Mesenchymal stem cell (in vitro differentiated cells and primary cell): Measurements from ENCODE around the gene SPTA1.

Source experiments
- DNase-seq: peaks from one replicate; pipeline ENCODE4 v3.0.0-alpha.2; 2013
- H2AFZ ChIP-seq: one replicate; pipeline ENCODE4 v1.6.1; 2013; ENCODE audit warnings: low read depth, mild to moderate bottlenecking, control low read depth, inconsistent platforms, low read length, moderate library complexity
- H2AK5ac ChIP-seq: 2 replicates; pipeline ENCODE4 v1.6.1; 2013; ENCODE audit warnings: low read length, moderate library complexity, mild to moderate bottlenecking, inconsistent platforms; ENCODE audit not compliant: severe bottlenecking
- H2BK120ac ChIP-seq: one replicate; pipeline ENCODE4 v1.6.1; 2013; ENCODE audit warnings: low read depth, mild to moderate bottlenecking, inconsistent platforms, low read length, moderate library complexity
- H2BK12ac ChIP-seq, 2 experiments: one replicate each; pipeline ENCODE4 v1.6.1; 2013; ENCODE audit warnings: inconsistent platforms in 2 of 2, low read length in 2 of 2, mild to moderate bottlenecking in 2 of 2, moderate library complexity in 2 of 2, control low read depth in 1 of 2
- H2BK15ac ChIP-seq: one replicate; pipeline ENCODE4 v1.6.1; 2013; ENCODE audit warnings: mild to moderate bottlenecking, low read depth, inconsistent platforms; ENCODE audit not compliant: poor library complexity, severe bottlenecking
- H2BK5ac ChIP-seq: 2 replicates; pipeline ENCODE4 v1.6.1; 2013; ENCODE audit warnings: low read depth, mild to moderate bottlenecking, low read length, control low read depth, inconsistent platforms; ENCODE audit not compliant: poor library complexity, severe bottlenecking
- H3K14ac ChIP-seq, 2 experiments: one replicate each; pipeline ENCODE4 v1.6.1; 2013; ENCODE audit warnings: inconsistent platforms in 2 of 2, low read length in 2 of 2, control low read depth in 1 of 2, mild to moderate bottlenecking in 1 of 2, moderate library complexity in 1 of 2
- H3K18ac ChIP-seq, 2 experiments: one replicate each; pipeline ENCODE4 v1.6.1; 2013; ENCODE audit warnings: inconsistent platforms in 2 of 2, low read length in 2 of 2, control low read depth in 1 of 2, low read depth in 1 of 2, mild to moderate bottlenecking in 1 of 2
- H3K23ac ChIP-seq, 2 experiments: one replicate each; pipeline ENCODE4 v1.6.1; 2013; ENCODE audit warnings: inconsistent platforms in 2 of 2, low read length in 2 of 2, mild to moderate bottlenecking in 2 of 2, moderate library complexity in 2 of 2, control low read depth in 1 of 2
- H3K27ac ChIP-seq: 2 replicates; pipeline ENCODE4 v1.5.1; 2013; ENCODE audit warnings: mild to moderate bottlenecking, moderate library complexity, low read length, control low read depth, inconsistent platforms; ENCODE audit not compliant: poor library complexity, severe bottlenecking
- H3K27me3 ChIP-seq, 2 experiments: 2 replicates each; pipeline versions ENCODE4 v1.6.1 to v1.7.0; 2013; ENCODE audit warnings: low read length in 2 of 2, mild to moderate bottlenecking in 2 of 2, moderate library complexity in 2 of 2, control low read depth in 1 of 2, inconsistent platforms in 1 of 2; ENCODE audit not compliant: control insufficient read depth in 1 of 2, insufficient read depth in 1 of 2
- H3K36me3 ChIP-seq, 2 experiments: 2 replicates each; pipeline versions ENCODE4 v1.6.1 to v1.7.0; 2013; ENCODE audit warnings: low read length in 2 of 2, control low read depth in 1 of 2, inconsistent platforms in 1 of 2, low read depth in 1 of 2, mild to moderate bottlenecking in 1 of 2; ENCODE audit not compliant: insufficient read depth in 2 of 2, control insufficient read depth in 1 of 2
- H3K4ac ChIP-seq, 2 experiments: one replicate each; pipeline ENCODE4 v1.6.1; 2013; ENCODE audit warnings: inconsistent platforms in 2 of 2, low read length in 2 of 2, mild to moderate bottlenecking in 2 of 2, moderate library complexity in 2 of 2, control low read depth in 1 of 2, low read depth in 1 of 2
- H3K4me1 ChIP-seq: 2 replicates; pipeline ENCODE4 v1.6.1; 2013; ENCODE audit warnings: low read depth, low read length, control low read depth; ENCODE audit not compliant: control insufficient read depth, insufficient read depth
- H3K4me2 ChIP-seq: 2 replicates; pipeline ENCODE4 v1.6.1; 2013; ENCODE audit warnings: low read length, mild to moderate bottlenecking, inconsistent platforms; ENCODE audit not compliant: poor library complexity, severe bottlenecking
- H3K4me3 ChIP-seq, 2 experiments: 2 replicates each; pipeline versions ENCODE4 v1.5.1 to v1.7.0; 2013; ENCODE audit warnings: low read length in 2 of 2, mild to moderate bottlenecking in 2 of 2, control low read depth in 1 of 2, low read depth in 1 of 2; ENCODE audit not compliant: insufficient read depth in 1 of 2
- H3K79me1 ChIP-seq: replicated peaks from 2 replicates; pipeline ENCODE4 v1.6.1; 2013; ENCODE audit warnings: mild to moderate bottlenecking, control low read depth, low read length, inconsistent platforms; ENCODE audit not compliant: poor library complexity, severe bottlenecking
- H3K9ac ChIP-seq: 2 replicates; pipeline ENCODE4 v1.7.0; 2013; ENCODE audit warnings: mild to moderate bottlenecking, low read length, moderate library complexity
- H3K9me3 ChIP-seq: 2 replicates; pipeline ENCODE4 v1.7.0; 2013; ENCODE audit warnings: mild to moderate bottlenecking, low read length; ENCODE audit not compliant: control insufficient read depth
- H4K8ac ChIP-seq: one replicate; pipeline ENCODE4 v1.6.1; 2013; ENCODE audit warnings: inconsistent platforms, mild to moderate bottlenecking, low read length, moderate library complexity
- H4K91ac ChIP-seq: one replicate; pipeline ENCODE4 v1.6.1; 2013; ENCODE audit warnings: mild to moderate bottlenecking, low read length, inconsistent platforms
- whole genome bisulfite sequencing: methylation state at CpG from one replicate; pipeline ENCODE4 v1.1.7; 2013; ENCODE audit warnings: mixed read lengths; 5-methylcytosine and 5-hydroxymethylcytosine counted together

The SPTA1 gene

DNA sequence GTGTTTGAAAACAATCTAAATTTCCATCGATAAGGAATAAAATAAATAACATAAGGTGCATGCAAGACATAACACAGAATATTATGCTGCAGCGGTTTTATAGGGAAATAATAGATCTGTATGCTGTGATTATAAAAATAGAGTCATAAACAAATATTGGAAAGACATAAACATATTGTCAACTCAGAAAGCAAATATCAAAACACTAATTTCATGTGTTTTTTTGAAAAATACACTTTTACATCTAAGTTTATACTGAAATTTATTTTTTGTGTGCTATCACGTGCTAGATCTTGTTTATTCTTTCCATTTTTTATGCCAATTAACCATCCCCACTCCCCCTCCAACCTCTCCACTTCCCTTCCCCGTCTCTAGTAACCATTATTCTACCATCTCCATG is 24.6 kb upstream of the SPTA1 start:
- no peak overlapping the region for H2BK12ac ChIP-seq
- 45% methylated on average over 2 of the region's 4 CpGs for WGBS

DNA sequence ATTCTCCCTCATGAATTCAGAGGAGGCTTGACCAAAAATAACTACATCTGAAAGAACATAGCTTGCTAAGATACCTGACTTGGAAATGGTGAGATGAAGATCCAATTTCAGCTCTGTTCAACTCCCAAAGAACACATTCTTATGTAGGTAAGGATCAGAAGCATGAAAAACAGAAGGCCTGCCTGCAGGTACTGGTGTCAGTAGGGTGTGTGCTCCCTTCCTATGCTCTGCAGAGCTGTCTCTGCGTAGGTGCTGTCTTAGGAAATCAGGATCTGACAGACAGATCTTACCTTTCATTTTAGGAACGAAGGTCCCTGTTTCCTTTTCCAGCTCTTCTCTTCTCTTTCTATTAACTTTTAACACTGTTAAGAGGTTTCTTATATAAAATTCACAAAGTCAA is 19.6 kb upstream of the SPTA1 start:
- Histone ChIP-seq H4K91ac (no peak overlapping the region), H3K9ac (no peak overlapping the region), H3K4ac (no peak overlapping the region), H3K4me1 (no peaks in the 10 kb centered on the region), H3K27ac (no peak overlapping the region), H3K4me2 (no peak overlapping the region), H3K4me3 (no peak overlapping the region), H2AK5ac (no peak overlapping the region), H3K23ac (no peak overlapping the region), H3K18ac (no peak overlapping the region), H3K79me1 (no peaks in the 10 kb centered on the region), H2AFZ (no peak overlapping the region), H3K9me3 (no peaks in the 10 kb centered on the region), H2BK12ac (no peak overlapping the region), H2BK120ac (no peak overlapping the region), H2BK15ac (no peak overlapping the region), H3K36me3 (no peaks in the 10 kb centered on the region), H3K27me3 (no peaks in the 10 kb centered on the region), H3K14ac (no peak overlapping the region), H4K8ac (no peak overlapping the region), H2BK5ac (no peak overlapping the region)
- no peak for DNase-seq
- no CpG with 5 or more reads among the region's 2 CpGs for WGBS

More for the DNA sequence above, 24.6 kb upstream of the SPTA1 start:
- no peak overlapping the region for H3K23ac ChIP-seq
- no peak overlapping the region for H3K9ac ChIP-seq
- H3K27ac ChIP-seq = no peak overlapping the region
- H3K4me1 ChIP-seq = no peaks in the 10 kb centered on the region
- H2BK5ac ChIP-seq = no peak overlapping the region
- H3K36me3 ChIP-seq = no peaks in the 10 kb centered on the region
- H3K79me1 ChIP-seq = no peaks in the 10 kb centered on the region
- H3K14ac ChIP-seq = no peak overlapping the region
- H2BK120ac ChIP-seq = no peak overlapping the region
- no peak overlapping the region for H2AK5ac ChIP-seq
- no peaks in the 10 kb centered on the region for H3K9me3 ChIP-seq
- H3K4ac ChIP-seq = no peak overlapping the region
- no peak overlapping the region for H4K8ac ChIP-seq
- H2AFZ ChIP-seq = no peak overlapping the region
- no peak overlapping the region for H3K18ac ChIP-seq
- H3K4me2 ChIP-seq = no peak overlapping the region
- H2BK15ac ChIP-seq = no peak overlapping the region
- no peak for DNase-seq
- H4K91ac ChIP-seq = no peak overlapping the region
- H3K4me3 ChIP-seq = no peak overlapping the region
- H3K27me3 ChIP-seq = no peaks in the 10 kb centered on the region

DNA sequence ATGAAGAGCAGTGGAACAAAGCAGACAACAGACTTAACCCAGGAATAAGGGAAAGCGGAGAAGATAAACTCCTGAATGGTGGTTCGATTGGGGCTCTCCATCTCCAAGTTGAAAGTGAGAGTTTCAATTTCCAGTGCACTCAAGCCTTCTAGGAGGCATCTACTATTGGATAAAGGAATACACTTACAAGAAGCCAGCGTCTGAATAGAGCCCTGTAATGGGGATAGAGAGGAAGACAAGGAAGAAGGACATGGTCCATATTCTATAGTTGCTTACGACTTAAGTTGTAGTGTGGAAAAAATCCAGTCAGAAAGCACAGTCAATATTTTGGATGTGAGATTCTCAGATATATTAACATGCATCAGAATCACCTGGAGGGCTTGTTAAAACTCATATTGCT is 14.0 kb upstream of the SPTA1 start, which contains the start of gene OR6K2:
Gene OR6K2, minus strand, starts transcription at position 101 of the 400 bp plus-strand sequence. Its CDS starts 0 bp downstream, at position 101.
- Histone ChIP-seq H2BK15ac (no peak within 1 kb of the TSS), H3K27ac (no peak within 1 kb of the TSS), H3K4ac (no peak within 1 kb of the TSS), H2BK120ac (no peak within 1 kb of the TSS), H3K14ac (no peak within 1 kb of the TSS), H3K27me3 (no peaks in the 10 kb centered on the region), H3K4me3 (no peak within 1 kb of the TSS), H4K91ac (no peak within 1 kb of the TSS), H2AK5ac (no peak within 1 kb of the TSS), H2AFZ (no peak within 1 kb of the TSS), H4K8ac (no peak within 1 kb of the TSS), H3K4me2 (no peak within 1 kb of the TSS), H2BK12ac (no peak within 1 kb of the TSS), H3K23ac (no peak within 1 kb of the TSS), H3K4me1 (no peaks in the 10 kb centered on the region), H3K9me3 (no peaks in the 10 kb centered on the region), H3K18ac (no peak within 1 kb of the TSS), H3K36me3 (no peaks in the 10 kb centered on the region), H2BK5ac (no peak within 1 kb of the TSS), H3K9ac (no peak within 1 kb of the TSS), H3K79me1 (no peaks in the 10 kb centered on the region)
- 73% methylated on average over 4 of the region's 4 CpGs for WGBS
- no peak for DNase-seq

DNA sequence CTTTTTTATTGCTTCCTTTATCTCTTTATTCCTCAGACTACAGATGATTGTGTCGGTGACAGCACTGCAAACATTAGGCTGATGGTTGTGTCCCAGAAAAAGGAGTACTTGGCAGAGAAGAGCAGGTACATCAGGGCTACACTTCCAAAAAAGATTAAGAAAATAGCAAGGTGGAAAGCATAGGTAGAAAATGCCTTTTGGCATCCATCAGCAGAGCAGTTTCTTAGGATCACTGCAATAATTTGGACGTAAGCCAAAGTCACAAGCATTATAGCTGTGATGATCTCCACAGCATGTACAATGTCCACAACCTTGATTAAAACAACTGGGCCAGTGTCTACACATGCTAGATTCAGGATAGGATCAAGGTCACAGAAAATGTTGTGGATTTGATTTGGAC is 8.1 kb upstream of the SPTA1 start:
- H4K8ac ChIP-seq = no peak overlapping the region
- no peaks in the 10 kb centered on the region for H3K79me1 ChIP-seq
- H3K23ac ChIP-seq = no peak overlapping the region
- H2BK12ac ChIP-seq = no peak overlapping the region
- no peak overlapping the region for H3K14ac ChIP-seq
- no peak for DNase-seq
- no peaks in the 10 kb centered on the region for H3K4me1 ChIP-seq
- 82% methylated on average over 2 of the region's 2 CpGs for WGBS
- H3K27me3 ChIP-seq = no peaks in the 10 kb centered on the region
- H2AFZ ChIP-seq = no peak overlapping the region
- no peaks in the 10 kb centered on the region for H3K9me3 ChIP-seq
- H2BK120ac ChIP-seq = no peak overlapping the region
- H3K4me2 ChIP-seq = no peak overlapping the region
- no peak overlapping the region for H3K4me3 ChIP-seq
- no peak overlapping the region for H2AK5ac ChIP-seq
- no peak overlapping the region for H3K18ac ChIP-seq
- no peak overlapping the region for H2BK5ac ChIP-seq
- H2BK15ac ChIP-seq = no peak overlapping the region
- H4K91ac ChIP-seq = no peak overlapping the region
- no peaks in the 10 kb centered on the region for H3K36me3 ChIP-seq
- no peak overlapping the region for H3K4ac ChIP-seq
- H3K9ac ChIP-seq = no peak overlapping the region
- no peak overlapping the region for H3K27ac ChIP-seq
